ENCODE results near the gene ANO6.
"Not testable (repeated sequence)": the region's sequence is repeated elsewhere in the genome, so short reads cannot be mapped to it uniquely, and the experiment has no call there.

DNA sequence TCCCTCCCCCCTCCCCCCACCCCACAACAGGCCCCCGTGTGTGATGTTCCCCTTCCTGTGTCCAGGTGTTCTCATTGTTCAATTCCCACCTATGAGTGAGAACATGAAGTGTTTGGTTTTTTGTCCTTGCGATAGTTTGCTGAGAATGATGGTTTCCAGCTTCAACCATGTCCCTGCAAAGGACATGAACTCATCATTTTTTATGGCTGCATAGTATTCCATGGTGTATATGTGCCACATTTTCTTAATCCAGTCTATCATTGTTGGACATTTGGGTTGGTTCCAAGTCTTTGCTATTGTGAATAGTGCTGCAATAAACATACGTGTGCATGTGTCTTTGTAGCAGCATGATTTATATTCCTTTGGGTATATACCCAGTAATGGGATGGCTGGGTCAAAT is 101.4 kb downstream of the ANO6 start:
- TF ChIP-seq, protein P1, sequence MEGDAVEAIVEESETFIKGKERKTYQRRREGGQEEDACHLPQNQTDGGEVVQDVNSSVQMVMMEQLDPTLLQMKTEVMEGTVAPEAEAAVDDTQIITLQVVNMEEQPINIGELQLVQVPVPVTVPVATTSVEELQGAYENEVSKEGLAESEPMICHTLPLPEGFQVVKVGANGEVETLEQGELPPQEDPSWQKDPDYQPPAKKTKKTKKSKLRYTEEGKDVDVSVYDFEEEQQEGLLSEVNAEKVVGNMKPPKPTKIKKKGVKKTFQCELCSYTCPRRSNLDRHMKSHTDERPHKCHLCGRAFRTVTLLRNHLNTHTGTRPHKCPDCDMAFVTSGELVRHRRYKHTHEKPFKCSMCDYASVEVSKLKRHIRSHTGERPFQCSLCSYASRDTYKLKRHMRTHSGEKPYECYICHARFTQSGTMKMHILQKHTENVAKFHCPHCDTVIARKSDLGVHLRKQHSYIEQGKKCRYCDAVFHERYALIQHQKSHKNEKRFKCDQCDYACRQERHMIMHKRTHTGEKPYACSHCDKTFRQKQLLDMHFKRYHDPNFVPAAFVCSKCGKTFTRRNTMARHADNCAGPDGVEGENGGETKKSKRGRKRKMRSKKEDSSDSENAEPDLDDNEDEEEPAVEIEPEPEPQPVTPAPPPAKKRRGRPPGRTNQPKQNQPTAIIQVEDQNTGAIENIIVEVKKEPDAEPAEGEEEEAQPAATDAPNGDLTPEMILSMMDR (IDR thresholded peaks at IDR 0.05; ENCODE audit: low read depth, low read length, missing input control): not testable (repeated sequence)
- TF ChIP-seq TAF1 (conservative IDR thresholded peaks at IDR 0.05); SP1 (IDR thresholded peaks at IDR 0.05); GABPA (IDR thresholded peaks at IDR 0.05 in 1 of 2, conservative IDR thresholded peaks at IDR 0.05 in 1 of 2): not testable (repeated sequence)
- TF ChIP-seq, protein P2, sequence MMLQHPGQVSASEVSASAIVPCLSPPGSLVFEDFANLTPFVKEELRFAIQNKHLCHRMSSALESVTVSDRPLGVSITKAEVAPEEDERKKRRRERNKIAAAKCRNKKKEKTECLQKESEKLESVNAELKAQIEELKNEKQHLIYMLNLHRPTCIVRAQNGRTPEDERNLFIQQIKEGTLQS (IDR thresholded peaks at IDR 0.05): not testable (repeated sequence)
- TF ChIP-seq, protein P3, sequence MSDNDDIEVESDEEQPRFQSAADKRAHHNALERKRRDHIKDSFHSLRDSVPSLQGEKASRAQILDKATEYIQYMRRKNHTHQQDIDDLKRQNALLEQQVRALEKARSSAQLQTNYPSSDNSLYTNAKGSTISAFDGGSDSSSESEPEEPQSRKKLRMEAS (IDR thresholded peaks at IDR 0.05): not testable (repeated sequence)

All from liver (tissue), 3 donors.